Central memory CD4-positive, alpha-beta T cell (primary cell): Measurements from ENCODE around the gene ADAMTS16.

Experiments
- DNase-seq: peaks from one replicate; pipeline ENCODE4 v3.0.0; 2022

Gene ADAMTS16

GRCh38 chr5:5320062-5320805, 180.1 kb downstream of the ADAMTS16 start:
- DNase-seq = no peak

GRCh38 chr5:5321137-5321536, 181.0 kb downstream of the ADAMTS16 start:
- DNase-seq = no peak

GRCh38 chr5:5323551-5323950, 183.4 kb downstream of the ADAMTS16 start:
- DNase-seq = no peak

DNA sequence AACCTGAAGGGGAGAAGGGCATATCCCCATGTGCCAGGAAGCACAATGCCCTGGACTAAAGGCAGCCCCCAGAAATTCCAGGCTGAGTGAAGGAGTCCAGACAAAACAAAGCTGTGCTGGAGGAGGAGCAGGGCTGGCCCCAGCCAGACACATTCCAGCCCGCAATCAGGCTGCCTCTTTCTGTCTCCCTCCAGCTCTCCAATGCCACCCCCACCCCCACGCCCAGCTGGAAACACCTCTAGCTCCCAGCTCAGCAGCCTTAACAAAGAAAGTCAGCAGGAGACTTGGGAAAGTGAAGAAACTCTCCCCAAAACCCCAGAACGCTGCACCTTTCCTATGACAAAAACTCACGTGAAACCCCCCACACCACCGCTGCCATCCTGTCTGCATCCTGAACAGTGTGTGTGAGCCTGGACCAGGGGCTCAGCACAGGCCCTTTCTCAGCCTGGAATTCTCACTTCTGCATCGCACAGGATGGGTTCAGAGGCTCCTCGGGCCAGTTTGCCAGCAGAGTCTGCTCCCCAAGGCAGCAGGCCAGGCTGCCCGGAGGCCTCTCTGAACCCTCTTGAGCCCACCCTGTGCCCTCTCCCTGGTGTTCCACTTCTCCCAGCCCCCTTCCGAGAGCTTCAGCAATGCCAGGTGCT, 186.1 kb downstream of the ADAMTS16 start:
- DNase-seq = no peak

DNA sequence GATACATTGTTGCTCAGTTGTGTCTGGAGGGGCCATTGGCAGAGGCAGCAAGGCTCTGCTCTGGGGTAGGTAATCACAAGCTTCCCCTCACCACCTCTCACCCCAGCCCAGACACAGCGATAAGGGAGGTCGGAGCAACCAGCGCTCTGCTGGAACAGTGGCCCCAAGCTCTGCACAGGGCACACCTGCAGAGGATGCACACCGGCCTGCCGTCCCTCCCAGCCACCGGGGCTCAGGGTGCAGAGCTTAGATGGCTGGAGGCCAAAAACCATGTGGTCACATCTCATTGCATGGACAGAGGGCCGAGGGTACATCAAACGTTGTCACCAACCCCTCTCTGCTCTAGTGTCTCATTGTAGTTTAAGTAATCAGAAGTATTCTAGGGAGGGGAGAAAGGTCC, 187.0 kb downstream of the ADAMTS16 start:
- no peak for DNase-seq

DNA sequence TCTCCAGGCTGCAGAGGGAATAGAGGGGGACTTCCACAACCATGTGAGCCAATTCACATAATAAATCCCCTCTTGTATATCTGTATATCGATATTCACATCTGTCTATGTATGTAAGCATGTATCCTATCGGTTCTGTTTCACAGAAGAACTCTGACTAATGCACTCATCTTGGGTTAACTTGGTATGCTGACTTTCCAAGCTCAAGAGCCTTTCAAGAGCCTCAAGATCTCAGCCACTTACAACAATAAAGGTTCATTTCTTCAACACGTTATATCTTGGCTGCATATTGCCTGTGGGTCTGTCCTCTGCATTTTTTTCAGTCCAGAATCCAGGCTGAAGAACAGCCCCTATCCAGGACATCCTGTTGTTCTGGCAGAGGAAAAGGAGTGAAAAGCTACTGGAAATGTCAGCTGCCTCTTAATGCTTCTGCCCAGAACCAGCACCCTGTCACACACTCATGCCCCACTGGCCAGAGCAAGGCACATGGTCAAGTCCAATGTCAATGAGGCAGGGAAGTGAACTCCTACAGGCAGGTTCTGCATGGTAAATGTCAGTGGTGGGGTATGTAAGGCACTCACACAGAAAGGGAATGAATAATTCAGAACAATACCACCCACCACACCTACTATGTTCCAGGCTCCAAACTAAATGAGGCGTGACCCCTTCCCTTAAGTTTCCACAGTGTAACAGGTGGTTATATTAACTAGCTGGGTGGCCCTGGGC, 190.8 kb downstream of the ADAMTS16 start:
- no peak for DNase-seq

GRCh38 chr5:5331848-5332247, 191.7 kb downstream of the ADAMTS16 start:
- DNase-seq = no peak

DNA sequence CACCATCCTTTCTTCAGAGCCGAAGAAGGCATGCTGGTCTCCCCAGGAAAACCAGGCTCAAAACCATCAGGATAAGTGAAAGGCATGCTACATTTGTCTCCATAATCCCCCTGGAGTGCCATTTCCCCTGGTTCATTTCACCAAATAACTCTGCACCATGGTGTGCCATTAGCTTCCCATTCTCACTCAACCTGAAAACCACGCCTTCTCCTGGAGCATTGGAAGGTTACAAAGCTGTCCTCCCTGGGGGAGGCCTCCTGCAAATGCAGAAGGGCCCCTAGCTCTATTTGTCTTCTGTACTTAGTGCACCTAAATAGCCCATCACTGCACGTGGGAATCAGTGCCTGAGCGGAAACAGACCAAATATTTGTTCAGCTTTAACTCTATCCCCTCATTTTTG, 192.2 kb downstream of the ADAMTS16 start:
- no peak for DNase-seq

- no peak for DNase-seq
Observed at GRCh38 chr5:5335107-5335506, 195.0 kb downstream of the ADAMTS16 start.

GRCh38 chr5:5335700-5336264, 195.7 kb downstream of the ADAMTS16 start:
- DNase-seq = no peak

GRCh38 chr5:5339257-5339656, 199.1 kb downstream of the ADAMTS16 start:
- no peak for DNase-seq

DNA sequence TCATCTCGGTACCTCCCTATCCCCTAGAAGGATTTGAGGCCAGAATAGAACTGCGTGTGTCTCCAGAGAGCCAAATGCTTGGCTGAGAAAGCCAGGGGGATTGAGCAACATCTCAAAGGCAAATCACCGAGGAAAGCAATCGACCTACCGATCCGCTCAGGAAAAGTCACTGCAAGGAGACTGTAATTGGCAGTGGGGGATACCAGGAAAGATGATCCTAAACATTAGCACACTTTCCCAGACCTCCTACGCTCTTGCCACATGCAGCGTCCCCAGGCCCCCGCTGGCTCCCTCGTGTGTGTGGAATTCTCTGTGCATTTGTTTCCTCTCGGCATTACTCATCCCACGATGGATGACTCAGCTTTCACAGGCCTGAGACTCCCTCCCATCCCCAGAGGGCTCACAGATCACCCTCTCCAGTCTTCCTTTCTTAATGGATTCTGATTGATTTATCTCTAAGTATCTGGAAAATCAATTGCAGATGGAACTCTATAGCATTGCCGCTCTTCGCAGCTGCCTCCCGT, 200.1 kb downstream of the ADAMTS16 start:
- no peak for DNase-seq

DNA sequence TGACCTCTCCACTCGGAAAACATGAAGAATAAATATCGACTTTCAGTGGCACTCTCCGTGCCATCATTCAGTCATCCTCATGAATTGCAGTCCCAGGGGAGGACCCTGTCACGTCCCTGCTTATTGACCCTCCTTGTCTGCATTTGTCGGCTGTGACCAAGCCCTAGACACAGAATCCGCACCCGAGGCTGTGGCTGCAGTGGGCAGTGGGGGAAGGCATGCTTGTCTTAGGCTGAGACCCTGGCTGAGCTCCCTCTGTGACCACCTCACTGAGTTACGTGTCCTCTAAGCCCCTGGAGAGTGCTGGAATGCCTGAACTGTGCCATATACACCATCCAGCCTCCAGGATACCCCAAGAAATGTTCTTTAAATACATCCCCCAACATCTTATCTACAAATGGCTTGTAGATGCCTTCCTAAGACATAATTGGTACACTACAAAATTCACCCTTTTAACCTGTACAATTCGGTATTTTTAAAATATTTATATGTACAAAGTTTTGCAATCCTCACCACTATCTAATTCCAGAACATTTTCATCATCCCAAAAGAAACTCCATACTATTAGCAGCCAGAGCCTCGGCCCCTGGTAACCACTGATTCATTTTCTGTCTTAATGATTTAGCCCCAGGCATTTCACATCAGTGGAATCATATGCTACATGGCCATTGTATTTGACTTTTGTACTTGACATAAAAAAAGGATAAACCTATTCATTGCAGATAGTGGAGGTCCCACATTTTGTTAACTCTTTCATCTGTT, 201.6 kb downstream of the ADAMTS16 start:
- DNase-seq = no peak

GRCh38 chr5:5342784-5343183, 202.7 kb downstream of the ADAMTS16 start:
- DNase-seq = no peak

- DNase-seq = no peak
Observed at GRCh38 chr5:5343568-5343967, 203.4 kb downstream of the ADAMTS16 start.

DNA sequence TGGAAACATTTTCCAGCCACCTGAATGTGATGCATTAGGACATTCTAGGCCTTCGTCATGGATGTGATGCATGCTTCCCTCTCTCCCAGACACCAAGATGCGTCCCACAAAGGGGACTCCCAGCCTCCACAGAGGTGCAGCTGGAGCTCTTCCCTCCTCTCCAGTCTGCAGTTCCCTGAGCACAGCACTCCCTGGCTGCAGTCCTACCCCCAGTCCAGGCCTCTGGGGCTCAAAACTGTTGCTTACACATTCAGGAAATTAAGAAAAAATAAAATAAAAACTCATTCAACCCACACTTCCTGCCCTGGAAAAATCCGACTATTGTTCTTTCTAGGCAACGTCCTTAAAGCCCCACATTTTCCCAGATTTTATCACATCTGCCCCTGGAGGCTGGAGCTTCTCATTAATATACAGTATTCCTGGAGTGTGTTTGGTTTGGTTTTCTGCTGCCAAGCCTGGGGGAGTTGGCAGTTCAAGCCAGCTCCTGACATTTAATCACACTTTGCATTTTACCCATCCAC, 204.0 kb downstream of the ADAMTS16 start:
- no peak for DNase-seq

DNA sequence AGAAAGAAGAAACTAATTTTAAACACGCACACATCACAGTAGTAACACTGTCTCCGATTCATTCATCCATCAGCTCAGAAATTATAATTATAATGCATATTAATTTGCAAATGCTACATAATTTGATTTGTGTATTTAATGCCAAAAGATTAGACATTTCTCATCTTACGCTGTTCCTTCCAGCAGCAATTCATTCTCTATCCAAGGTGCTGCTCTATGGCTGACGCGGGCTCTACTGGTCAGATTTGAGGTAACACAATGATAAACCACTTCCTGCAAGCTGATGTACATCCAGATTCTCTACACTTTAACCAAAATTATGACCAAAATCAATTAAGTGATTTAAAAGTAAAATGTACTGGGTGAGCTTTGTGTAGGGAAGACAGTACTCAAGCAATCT, 204.5 kb downstream of the ADAMTS16 start:
- DNase-seq = no peak

- DNase-seq = no peak
Observed at GRCh38 chr5:5347442-5347841, 207.3 kb downstream of the ADAMTS16 start.

- DNase-seq = no peak
Observed at GRCh38 chr5:5348135-5348534, 208.0 kb downstream of the ADAMTS16 start.

DNA sequence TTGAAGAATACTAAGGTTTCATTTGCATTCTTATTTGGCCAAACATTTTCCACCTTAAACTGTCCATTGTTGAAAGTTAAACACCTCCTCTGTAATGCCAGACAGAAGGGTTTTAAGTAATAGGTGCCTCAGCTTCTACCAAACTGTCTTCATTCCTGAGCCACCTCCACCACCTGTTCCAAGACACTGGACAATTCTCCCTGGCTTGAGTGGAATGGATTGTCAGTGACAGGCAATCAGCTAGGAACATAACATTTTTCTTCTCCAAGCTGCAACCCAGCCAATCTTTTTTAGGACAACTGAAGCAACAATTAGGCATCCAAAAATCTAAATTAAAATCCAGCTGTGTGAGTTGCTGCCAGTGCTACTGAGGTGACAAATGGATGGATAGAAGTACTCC, 208.4 kb downstream of the ADAMTS16 start:
- DNase-seq = no peak

DNA sequence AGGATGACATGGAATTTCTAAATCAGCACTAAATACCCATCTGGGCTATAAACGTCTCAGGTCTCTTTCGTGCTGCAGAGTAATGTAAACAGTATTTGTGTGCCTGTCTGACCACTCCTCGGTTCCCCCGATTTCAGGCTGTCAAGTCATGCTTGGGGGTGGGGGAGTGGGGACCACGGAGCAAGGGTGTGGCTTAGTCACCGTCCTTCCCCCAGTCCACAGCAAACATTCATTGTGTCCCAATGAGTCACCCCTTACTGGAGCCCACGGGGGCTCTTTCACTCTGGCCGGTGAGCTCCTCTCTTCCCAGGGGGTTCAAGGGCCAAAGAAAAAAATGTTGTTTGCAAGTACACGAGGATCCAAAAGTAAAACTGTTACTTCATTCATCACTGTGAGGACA, 210.0 kb downstream of the ADAMTS16 start:
- DNase-seq = no peak

- DNase-seq = no peak
Observed at GRCh38 chr5:5351288-5351979, 211.3 kb downstream of the ADAMTS16 start.
